HG03280 (cell line): ENCODE measurements around the gene GOLGA1.

Experiments used
- ATAC-seq: cut with Tn5 transposase; IDR thresholded peaks from one replicate; pipeline ENCODE4 v1.9.1; 2021; ENCODE audit warnings: mild to moderate bottlenecking, moderate library complexity; ENCODE audit not compliant: unreplicated experiment

The GOLGA1 gene

DNA sequence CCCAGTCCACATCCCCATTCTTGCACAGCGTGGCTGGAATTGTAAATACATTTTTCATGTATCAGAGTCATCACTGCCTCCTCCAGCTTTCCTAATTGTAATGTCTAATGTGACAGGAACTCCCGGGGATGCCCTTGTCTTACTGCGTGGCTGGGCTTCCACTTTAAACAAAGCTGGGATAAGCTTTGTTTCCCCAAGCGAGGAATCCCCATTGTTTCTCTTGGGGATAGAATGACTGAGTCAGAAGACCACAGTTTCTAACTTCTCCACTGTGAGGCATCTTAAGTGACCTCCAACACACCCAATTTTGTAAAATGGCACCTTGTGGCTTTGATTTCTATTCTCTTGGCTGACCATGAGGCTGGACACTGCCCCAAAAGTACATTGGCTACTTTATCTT lies 56.5 kb downstream of the GOLGA1 start:
- ATAC-seq: no peak

DNA sequence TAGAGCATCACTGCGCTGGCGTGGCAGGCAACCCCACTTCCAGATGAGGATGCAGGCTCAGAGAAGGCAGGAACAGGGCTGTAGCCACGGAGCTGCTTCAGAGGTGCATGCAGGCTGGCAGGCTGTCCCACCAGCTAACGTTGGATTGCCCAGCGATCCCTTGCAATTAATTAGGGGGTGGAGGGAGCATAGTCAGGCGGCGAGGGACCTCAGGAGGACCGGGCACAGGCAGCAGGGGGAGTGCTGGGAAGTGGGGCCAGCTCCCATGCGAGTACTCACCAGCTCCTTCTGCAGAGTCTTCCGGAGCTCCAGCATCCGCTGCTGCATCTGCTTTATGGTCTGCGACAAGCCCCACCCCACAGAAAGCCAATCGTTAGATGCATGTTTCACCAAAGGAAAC lies 58.7 kb downstream of the GOLGA1 start:
- ATAC-seq: no peak

DNA sequence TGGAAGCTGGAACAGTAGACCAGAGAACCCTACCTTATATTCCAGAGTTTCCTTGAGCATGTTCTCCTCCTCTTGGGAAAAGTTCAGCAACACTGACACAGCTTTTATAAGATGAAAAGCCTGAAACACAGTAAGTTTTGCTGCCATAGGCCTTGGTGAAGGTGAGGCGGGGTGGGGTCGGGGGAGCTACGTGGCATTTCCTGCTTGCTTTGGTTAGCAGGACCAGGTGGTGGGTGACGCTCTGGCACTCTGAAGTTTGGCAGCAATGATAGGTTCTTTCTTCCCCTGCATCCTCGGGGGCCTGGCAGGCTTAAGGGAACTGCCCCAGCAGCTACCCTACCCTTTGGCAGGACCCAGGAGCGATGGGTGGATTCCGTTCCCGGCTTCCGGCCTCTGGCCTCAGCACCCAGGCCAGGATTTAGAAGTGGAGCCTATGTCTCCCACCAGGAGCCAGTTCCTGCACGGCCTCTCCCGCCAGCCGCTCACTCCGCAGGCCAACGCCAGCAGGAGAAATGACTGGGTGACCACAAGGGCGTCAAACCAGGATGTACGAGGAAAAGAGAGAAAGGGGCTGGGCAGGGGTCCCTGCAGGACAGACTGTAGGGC lies 59.6 kb downstream of the GOLGA1 start:
- no peak for ATAC-seq

DNA sequence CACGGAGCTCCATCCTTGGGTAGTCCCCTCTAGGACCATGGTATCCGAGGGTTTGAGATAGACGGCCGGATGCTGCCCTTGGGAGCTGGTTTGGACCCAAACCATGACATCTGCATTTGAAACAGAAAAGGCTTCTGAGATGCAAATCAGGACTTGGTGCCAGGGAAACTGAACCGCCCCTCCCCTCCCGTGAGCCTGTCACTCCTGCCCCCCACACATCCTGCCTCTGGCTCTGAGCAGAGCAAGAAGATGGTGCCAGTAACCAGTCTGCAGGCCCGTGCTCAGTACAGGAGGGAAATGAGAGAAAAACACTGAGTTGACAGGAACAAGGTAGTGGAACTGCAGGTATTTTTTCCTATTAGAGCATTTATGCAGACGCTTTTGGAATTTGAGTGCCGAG lies 60.4 kb downstream of the GOLGA1 start:
- no peak for ATAC-seq

DNA sequence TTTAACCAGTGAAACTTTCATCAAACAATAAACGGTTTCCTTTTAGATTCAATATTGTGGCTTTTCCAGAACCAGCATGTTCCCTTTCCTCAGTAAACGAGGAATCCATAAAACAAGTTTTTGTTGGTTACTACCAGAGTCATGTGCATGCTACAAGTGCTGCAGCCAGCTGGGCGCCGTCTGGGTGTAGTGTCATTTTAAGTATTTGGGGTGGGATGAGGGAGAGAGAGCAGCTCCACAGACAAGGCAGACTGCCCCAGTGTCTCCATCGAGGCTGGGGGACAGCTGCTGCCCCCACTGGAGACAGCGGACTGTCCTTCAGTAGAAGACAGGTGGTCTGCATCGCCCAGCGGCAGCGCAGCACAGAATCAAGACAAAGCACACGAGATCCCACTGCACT lies 61.7 kb downstream of the GOLGA1 start:
- ATAC-seq: no peak

DNA sequence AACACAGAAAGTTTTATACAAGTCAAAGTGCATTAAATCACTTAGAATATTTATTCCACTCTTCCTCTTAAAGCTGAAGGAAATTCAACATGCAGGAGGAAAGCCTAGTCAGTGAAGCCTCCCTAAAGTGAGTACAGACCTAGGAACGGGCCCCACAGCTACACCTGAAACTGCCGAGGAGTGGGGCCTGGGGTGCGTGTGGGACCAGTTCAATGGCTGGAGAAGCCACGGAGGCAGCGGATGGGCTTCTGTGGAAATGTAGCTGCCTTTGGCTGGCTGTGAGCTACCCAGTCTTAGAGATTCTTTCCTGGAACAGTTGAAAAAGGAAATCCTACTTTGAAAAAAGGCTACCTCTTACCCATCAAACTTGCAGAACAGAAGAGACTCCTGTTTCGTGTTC lies 62.4 kb downstream of the GOLGA1 start:
- no peak for ATAC-seq

DNA sequence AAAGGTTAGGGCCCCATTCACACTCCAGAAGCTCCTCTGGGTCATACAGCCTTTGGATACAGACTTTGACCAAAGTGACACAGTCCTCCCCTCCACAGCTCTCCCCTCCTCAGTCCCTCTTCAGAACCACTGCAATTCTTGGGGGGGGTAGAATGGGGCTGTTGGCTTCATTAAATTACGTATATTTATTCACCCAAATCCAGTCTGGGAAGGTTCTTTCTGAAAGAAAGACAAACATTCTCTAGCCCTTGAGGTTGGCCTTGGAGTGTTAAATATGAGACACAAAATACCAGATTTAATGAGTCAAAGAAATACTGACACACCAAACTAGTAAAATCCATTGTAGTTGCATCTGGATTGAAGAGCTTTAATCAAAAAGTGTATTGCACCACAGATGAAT lies 62.9 kb downstream of the GOLGA1 start:
- ATAC-seq: no peak

DNA sequence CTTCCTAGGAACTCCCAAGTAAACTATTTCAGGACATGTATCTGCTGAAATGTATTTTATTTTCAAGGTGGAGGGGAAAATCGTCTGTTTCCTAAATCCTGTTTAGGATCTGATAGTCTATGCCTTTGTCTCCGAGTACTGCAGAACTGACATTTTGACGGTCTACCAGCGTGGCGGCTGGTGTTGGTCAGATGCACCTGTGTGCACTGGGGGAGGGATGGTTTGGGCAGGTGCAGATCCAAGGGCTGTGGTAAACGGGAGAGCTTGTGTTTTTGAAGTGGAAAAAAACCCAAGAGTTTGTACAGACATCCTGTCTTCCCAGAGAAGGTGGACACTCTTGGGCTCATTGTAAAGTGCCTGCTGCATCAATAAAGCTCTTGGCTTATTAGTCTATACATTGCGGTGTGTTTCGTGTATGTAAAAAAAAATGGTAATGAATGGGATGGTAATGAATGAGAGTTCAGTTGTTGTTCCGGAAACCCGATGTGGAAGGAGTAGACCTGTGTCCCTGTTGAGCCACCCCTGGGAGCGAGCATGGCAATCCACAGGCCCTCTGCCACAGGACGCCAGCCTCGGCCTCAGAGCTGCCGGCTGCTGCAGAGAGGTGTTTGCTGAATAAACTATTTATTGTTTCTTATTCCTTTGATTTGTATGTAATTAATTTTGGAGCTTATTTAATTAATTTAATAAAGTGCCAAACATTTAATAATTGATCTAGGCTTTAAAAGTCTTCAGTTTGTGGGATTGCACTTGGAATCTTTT lies 63.7 kb downstream of the GOLGA1 start:
- no peak for ATAC-seq

DNA sequence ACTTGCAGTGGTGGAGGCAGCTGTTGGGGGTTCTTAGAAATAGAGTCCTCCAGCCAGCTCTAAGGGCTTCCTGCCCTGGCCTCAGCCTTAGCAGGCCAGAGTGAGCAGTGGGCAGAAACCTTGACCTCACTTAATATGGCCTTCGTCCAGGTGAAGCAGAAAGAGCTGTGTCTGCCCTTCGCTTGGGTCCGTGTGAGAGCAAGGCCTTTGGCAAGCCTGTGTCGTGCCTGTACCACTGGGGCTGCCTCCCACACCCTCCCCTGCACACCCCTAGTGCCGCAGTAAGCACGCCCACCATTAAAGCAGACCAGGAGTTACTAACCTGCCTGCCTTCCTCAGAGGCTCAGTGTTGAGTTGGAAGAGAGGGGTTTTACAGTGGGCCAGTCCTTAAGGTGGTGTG lies 65.4 kb downstream of the GOLGA1 start:
- no peak for ATAC-seq

DNA sequence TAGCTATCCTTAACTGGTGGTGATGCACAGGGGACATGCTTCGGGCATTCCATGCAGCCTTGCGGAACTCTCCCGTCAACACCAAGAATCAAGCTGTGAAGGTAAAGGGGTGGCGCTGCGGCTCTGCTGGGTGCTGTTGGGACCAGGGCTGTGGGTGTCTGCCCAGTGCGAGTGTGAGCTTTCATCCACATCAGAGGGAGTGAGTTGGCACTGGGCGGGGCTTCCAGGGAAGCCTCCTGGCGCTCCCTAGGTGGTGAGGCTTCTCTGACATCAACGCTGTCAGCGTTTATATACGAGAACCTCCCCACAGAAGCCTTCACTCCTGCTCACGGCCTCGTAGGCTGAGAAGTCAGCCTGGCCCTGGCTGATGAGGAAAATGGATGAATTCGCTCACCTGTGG lies 67.2 kb downstream of the GOLGA1 start:
- ATAC-seq: no peak

DNA sequence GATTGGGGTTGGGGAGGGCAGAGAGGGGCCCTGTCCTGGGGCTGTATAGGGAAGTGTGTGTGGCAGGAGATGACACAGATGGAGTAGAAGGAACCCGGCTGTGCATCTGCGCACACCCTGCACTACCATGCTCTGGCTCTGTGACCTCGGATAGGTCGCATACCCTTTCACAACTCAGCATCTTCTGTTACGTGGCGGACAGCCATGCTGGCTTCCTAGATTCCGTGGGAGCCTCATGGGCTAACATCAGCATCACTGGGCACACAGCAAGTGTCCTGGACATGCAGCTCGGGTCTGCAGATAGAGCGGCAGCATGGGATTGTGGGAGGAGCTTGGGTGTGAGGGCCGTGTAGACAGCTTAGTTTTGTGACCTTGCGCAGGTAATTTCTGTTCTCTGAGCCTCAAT lies 69.7 kb downstream of the GOLGA1 start:
- ATAC-seq: no peak

DNA sequence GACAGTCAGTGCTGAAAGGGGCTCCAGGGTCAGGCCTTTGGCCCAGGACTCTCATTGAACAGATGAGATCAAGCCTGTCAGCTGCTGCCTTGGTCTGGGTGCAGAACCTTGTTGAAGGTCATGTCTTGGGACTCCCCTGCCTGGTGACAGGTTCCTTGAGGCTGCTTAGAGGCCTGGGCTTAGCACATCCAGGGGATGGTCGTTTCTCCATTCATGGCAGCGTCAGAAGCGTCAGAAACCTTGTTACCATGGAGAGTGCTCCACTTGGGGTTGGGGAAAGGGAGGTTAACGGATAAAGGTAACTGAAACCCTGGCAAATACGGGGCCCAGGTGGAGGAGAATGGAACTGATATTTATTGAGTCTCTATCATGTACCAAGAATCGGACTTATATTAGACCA lies 70.2 kb downstream of the GOLGA1 start:
- no peak for ATAC-seq

DNA sequence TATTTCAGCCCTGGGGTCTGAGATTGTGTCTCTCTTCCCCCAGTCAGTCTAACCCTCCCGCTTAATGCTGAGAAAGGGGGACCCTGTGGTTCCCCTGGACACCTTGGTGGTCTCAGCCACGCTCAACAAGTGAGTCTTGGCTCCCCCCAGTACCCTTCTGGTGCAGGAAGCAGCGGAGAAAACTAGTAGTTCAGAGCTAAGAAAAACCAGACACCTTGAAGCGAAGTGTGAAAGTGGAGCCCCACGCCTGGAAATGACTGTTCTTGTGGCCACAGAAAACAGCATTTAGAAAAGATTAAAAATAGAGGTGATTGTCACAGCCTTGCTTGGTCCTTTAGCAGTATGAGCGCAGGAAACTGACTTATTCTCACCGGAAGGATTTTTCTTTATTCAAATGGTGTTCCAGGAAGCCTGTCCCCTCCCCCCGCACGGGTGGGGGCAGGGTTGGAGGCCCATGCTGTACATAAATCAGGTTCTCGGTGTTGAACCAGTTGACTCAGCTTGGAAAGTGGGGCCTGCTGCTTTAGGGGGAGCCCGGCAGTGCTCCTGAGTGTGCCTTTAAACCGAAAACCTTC lies 70.8 kb downstream of the GOLGA1 start:
- ATAC-seq: peak; percentile 42

DNA sequence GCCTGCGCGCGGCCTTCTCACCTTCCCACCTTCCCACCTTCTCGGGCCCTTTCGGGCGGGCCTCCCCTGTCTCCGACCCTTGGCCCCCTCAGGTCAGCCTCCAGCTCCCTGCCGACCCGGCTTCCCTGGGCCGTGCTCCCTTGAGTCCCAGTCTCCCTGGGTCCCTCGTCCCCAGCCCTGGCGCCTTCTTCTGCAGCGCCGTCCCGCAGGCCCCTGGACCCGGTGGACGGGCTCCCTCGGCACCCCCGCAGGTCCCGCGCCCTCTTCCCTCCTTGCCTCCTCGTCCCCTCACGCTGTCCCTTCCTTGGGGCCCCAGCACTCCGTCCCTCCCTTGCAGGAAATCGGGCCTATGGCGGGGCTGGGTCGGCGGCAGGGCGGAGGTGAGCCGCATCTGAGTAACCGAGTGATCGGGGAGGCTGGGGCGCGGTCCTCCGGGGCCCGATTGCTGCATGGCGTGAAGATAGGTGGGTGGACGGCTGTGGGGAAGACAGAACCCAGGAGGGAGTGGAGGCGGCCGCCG lies 71.4 kb downstream of the GOLGA1 start:
- peak; percentile 2 for ATAC-seq

DNA sequence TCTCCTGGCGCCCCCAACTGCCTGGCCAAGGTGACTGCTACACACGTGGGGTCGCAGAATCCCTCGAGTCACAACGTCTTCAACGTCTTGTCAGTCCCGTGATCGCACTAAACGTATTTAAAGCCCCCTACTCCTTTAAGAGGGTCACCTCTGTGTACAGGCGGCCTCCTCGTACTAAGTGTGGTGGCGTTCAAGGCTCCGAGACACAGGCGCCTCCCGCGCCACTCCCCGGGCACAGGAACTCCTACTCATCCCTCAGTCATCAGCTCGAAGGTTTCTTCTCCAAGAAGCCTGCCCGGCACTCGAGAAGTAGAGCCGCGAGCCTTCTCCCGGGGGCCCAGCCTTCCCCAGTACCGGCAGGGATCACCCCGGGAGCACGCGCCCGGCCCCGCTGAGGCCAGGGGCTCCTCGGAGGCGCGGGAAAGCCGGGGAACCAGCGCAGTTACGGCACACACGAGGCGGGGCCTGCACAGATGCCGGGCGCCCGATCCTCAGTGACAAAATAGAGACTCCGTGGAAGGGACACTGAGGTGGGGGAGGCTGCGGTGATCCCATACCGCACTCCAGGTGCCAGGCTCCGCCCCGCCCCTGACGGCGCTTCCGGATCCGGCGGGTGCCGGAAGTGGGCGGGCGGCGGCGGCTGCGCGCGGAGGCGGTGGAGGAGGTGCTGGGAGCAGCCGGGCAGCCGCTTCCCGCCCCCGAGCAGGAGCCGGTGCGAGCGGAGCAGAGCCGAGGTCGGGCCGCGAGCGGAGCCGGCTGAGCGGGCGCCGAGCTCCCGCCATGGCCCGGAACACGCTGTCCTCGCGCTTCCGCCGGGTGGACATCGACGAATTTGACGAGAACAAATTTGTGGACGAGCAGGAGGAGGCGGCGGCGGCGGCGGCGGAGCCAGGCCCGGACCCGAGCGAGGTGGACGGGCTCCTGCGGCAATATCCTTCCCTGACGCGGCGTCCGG lies 72.1 kb downstream of the GOLGA1 start:
- peak; percentile 59 for ATAC-seq

DNA sequence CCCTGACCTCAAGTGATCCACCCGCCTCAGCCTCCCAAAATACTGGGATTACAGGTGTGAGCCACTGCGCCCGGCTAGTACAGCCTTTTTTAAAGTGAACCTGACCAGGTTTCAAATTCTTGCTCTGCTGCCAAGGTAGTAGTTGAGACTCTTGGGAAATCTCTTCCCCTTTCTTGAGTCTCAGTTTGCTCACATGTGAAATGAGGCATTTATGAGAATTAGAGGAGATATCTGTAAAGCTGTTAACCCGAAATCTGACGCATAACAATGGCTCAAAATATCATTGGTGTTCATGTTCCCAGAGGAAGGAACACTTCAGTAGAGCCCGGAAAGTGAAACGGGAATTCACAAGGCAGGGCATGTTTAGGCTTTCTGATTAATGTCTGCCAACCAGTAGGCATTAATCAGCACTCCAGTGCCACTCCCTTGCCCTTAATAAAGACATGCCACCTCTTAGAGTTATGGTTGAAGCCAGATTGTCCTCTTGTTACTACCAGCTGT lies 77.5 kb downstream of the GOLGA1 start:
- ATAC-seq: no peak

DNA sequence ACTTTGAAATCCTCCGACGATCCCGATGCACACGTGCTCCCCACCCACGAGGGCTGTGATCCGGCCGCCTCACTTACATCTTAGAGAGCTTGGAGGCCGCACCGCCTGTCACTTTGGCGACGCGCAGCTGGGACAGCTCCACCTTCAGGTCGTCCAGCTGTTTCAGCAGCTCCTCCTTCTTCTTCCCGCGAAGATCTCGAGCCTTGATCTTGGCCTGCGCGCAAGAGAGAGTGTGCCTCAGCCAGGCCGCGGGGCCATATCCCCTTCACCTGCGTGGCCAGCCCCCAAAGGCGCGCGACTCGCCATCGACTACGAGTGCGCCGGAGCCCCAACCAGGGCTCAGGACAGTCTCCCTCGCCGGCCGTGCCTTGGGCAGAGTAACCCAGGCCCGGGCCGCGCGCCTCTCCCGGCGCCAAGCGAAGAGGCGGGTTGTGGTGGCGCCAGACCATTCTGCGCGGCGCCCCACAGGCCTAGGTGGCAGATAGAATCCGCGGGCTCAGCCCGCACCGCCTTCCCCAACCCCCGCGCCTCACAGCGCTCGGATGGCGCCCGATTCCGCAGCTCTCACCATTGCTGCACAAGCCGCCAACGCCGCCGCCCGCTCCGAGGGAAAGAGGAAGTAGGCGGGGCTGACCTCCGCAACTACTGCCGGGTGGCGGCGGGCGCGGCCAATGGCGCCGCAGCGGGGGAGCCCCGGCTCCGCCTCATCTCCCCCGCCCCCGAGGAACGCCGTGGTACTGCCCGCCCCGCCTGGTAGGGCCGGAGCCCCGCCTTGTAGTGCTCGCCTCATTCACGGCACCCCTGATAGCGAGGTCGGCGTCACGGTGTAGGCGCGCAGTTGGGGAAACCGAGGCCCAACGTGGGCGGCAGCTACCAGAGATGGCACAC lies 79.3 kb downstream of the GOLGA1 start, which contains the start of the genes ARPC5L and RPL35:
TSS of gene ARPC5L (plus strand) at position 789 of the 888 bp plus-strand sequence. CDS start 7,161 bp downstream, outside the sequence.
TSS of gene RPL35 (minus strand) at position 616 of the 888 bp plus-strand sequence. CDS start at position 571, 45 bp downstream.
- peak; percentile 90 for ATAC-seq

DNA sequence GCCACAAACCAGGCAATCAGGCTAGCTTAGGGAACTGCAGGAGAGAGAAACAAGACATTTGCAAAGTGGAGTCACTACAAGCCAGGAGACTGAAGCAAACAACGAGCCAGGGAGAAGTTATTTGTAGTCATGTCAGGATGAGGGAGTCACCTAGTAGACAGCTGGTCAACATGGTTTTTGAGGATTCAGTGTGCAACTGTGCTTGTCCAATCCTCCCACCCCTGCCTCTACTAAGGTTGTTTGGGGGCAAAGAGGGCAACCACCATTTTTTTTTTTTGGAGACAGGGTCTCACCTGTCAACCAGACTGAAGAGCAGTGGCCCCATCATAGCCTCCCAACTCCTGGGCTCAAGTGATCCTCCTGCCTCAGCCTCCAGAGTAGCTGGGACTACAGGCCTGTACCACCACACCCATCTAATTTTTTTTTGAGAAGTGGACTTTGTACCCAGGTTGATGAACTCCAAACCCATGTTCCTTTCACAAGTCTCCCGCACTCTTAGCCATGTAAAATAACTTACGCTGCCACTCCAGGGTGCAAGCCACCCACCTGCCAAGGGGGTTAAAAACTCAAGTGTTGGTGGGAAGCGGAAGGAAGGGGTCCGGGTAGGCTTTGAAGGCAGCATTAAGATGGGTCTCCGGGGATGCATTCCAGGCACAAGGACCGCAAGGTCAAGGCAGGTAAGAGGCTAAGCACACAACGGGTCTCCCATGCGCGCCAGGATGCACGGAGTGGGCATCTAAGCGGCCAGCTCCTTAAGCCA lies 80.1 kb downstream of the GOLGA1 start:
- ATAC-seq: no peak
